SIG-M5 treated with dmso at 0.1 percent for 504 hours (cell line): ENCODE data around the gene ROBO1.

ENCODE experiments used
- DNase-seq: peaks from one replicate; lab custom pipeline; 2025; ENCODE audit not compliant: unreplicated experiment; lab: John Stamatoyannopoulos, UW

ROBO1 gene

GRCh38 chr3:78860567-78860966 is 907.2 kb downstream of the ROBO1 start:
- DNase-seq, result no peak

DNA sequence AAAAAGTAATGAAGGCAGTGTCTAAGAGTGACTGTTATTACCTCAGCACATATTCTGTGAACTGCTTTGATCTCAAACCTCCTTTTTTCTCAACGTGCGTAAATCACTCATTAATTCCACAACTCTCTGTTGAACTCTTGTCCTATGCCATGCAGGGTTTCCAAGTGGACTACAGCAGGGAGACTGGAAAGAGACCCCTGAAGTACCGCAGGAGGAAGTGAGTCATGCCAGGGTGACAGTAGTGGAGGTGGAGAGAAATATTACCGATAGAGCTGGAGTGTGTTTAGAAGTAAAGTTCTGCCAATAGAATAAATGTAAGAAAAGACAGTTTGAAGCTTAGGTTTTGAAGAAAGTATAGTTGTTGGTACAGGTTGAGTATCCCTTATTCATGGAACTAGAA is 908.9 kb downstream of the ROBO1 start:
- DNase-seq, result no peak

DNA sequence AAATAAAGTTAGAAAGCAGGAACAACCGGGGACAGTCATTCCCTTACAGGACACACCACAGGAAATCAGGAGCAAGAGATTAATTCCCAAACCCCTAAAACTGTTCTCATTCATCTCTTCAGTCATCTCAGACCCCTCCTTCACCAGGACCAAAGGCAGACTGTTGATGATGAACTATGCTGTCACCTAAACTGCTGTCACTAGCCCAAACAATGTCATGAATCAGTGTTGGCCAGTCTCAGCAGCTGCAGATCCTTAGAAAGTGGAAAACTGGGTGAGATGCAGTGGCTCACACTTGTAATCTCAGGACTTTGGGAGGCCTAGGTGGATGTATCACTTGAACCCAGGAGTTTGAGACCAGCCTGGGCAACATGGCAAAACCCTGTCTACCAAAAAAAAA is 909.6 kb downstream of the ROBO1 start:
- no peak for DNase-seq

- DNase-seq, result no peak
Measured at GRCh38 chr3:78857494-78858111, 910.2 kb downstream of the ROBO1 start.

GRCh38 chr3:78856164-78856563 is 911.6 kb downstream of the ROBO1 start:
- no peak for DNase-seq

- no peak for DNase-seq
Measured at GRCh38 chr3:78855190-78855589, 912.6 kb downstream of the ROBO1 start.

GRCh38 chr3:78848392-78849288 is 919.2 kb downstream of the ROBO1 start:
- no peak for DNase-seq

DNA sequence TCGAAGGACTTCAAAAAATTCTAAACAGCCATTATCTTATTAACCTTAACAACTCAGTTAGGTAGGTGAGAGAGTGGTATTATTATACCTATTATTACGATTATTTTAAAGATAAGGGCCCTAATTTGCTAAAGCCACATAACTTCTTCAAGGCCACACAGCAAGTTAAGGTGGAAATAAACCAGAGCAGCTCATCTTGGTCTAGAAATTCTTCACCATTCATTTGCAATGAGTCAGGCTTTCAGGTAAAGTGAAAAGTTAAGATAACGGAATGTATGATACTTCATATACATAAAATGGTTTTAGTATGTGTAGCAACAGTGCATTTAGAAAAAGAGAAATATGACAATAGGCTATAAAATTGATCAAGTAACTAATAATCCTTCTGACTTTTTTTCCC is 920.2 kb downstream of the ROBO1 start:
- no peak for DNase-seq

DNA sequence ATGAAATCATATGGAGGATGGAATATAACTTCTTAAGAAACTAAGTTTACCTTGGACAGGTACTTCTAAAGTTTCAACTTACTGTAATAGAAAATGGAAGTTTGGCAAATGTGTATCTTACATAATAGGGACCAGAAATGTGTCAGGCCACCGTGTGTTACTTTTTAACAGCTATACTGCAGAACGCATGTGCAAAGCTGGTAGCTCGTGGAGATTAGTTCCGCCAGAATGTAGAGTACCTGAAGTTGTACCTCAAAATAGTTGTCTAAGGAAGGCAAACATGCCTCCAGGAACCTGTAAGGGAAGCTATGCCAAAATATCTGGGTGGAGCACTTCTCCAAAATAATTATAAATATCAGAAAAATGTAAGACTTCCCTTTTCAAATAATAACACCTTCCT is 920.6 kb downstream of the ROBO1 start:
- DNase-seq, result no peak

DNA sequence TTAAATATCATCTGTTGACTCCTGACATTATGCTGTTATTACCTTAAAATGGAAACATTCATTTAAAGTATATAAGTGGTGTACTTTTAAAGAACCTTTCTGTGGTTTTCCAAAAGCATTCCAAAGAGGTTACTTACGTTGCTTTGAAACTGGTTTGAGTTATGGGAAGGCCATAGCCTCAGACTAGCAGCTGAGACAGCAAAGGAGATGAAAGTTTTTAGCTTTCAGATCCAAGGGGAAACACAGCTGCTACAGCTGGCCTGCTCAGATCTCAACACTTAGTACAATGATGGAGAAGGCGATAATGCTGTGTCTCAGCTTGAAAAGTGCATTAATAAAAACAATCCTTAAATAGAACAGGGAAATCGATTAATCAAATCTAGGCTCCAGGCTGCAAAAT is 921.1 kb downstream of the ROBO1 start:
- no peak for DNase-seq

DNA sequence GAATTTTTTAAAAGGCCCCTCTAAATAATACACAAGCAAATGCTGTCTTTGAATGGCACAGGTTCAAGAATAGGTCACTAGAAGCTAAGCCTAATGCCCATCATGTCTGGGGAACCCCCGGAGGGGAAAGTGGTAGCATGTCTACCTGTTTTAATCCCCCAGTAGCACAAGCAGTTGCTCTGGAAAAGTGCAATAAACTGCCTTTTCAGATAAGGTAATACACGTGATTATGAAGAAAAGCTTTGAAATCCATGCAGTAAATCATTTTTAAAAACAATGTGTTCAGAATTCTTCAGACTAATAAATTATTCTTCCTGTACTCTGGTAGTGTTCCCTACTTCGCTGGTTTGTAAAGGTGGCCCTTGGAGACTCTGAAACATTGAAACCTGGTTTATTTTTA is 922.2 kb downstream of the ROBO1 start:
- DNase-seq, result no peak

DNA sequence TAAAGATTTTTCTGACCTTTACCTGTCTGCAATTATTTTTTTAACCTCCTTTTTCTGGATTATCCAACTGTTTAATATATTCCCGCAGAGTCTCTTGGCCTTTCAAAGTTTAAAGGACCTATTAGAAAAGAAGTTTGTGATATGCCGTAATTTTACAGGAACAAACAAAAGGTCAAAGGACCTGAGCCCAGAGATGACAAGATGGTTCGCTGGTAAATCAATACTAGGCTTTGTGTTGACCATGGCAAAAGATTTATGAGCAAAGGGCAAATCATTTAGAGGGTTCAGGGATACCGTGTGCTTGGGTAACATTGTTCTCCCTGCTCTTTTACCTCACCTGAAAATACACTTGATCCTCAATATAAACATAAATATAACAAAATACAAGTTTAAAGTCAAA is 923.5 kb downstream of the ROBO1 start:
- no peak for DNase-seq

GRCh38 chr3:78839693-78840092 is 928.1 kb downstream of the ROBO1 start:
- no peak for DNase-seq

- no peak for DNase-seq
Measured at GRCh38 chr3:78838362-78838761, 929.4 kb downstream of the ROBO1 start.

DNA sequence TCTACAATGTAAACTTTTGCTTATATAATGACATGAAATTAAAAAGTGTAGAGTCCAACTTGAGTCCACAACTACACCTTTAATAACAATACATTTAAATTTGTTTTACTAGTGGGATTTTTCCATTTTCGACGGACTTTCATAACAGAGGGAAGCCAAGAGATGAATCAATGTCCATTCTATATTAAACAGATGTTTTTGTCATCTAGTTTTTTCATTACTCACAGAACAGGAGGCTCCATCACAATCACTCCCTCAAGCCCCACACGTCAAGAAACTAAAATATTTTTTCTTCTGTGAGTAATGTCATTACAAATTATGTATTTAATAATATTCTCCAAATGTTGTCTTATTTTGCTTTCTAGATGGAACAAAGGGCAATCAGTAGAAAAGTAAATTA is 932.9 kb downstream of the ROBO1 start:
- no peak for DNase-seq

- DNase-seq, result no peak
Measured at GRCh38 chr3:78832785-78833204, 935.0 kb downstream of the ROBO1 start.

- no peak for DNase-seq
Measured at GRCh38 chr3:78831446-78831972, 936.3 kb downstream of the ROBO1 start.

GRCh38 chr3:78830470-78830869 is 937.3 kb downstream of the ROBO1 start:
- DNase-seq, result no peak

DNA sequence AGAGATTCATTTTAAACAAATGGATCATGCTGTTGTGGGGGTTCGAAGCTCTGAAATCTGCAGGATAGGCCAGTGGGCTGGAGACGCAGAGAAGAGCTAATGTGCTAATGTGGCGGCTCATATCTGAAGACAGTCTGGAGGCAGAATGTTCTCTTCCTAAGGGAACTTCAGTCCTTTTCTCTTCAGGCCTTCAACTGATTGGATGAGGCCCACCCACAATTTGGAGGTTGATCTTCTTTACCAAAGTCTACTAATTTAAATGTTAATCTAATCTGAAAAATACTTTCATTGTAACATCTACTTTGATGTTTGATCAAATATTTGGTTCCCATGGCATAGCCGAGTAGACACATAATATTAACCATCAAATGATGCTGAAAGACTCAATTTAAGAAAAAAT is 940.2 kb downstream of the ROBO1 start:
- DNase-seq, result no peak

- DNase-seq, result no peak
Measured at GRCh38 chr3:78825858-78826215, 942.0 kb downstream of the ROBO1 start.

DNA sequence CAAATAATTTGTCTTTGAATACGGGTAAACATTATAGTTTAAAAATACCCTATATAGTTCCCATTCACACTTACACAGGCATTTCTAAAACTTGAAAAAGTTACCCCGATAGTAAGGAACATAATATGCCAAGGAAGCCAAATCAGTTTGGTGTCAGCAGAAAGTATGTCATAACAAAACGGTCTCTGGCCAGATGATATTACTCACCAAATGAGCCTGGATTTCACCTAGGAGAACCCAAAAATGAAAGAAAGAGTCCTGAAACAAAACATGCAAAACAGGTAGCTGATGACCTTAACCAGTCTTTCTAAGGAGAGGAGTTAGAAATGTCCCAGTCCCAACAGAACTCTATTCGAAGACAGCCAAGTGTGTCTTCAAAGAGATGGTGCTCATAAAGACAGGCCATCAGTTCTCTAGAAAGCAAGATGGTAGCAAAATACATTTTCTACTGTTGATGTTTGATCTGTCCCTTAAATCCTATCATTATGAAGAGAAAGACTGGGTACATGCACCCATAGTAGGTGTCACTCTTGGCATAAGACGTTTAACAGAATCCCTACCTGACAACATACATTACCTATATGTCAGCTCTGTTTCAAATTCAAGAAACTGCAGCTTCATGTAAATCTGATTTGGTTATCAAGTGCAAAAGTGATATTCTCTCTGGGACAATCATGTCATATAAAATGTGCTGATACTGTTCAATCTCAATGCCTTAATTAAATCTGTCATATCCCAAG is 942.5 kb downstream of the ROBO1 start:
- DNase-seq, result no peak

- peak; percentile 61 for DNase-seq
Measured at GRCh38 chr3:78823859-78824258, 943.9 kb downstream of the ROBO1 start.
